Suprapubic skin (tissue), 4 donors: ENCODE results near the gene TOR3A.

Experiments
- CTCF ChIP-seq, 2 donors: fragments of 200-600 bp in 1 of 2; fragments of 450-650 bp in 1 of 2; sonication (generic) in 1 of 2; IDR thresholded peaks; one replicate each; pipeline ENCODE4 v1.5.1; 2016 to 2019; ENCODE audit warnings: antibody characterized with exemption in 2 of 2, mild to moderate bottlenecking in 1 of 2, moderate library complexity in 1 of 2
- EP300 ChIP-seq: sonication (generic); formaldehyde crosslinking; IDR thresholded peaks from one replicate; pipeline ENCODE4 v1.6.1; 2017; ENCODE audit warnings: antibody characterized with exemption
- POLR2A ChIP-seq, 2 donors: fragments of 450-650 bp; IDR thresholded peaks; one replicate each; pipeline ENCODE4 v1.6.1; 2017; ENCODE audit warnings: antibody characterized with exemption in 2 of 2, mild to moderate bottlenecking in 2 of 2, moderate library complexity in 2 of 2
- POLR2AphosphoS5 ChIP-seq, 3 donors: sonication (generic); formaldehyde crosslinking; IDR thresholded peaks; one replicate each; pipeline ENCODE4 v1.6.1; 2017; ENCODE audit warnings: antibody characterized with exemption in 3 of 3

- TF ChIP-seq POLR2AphosphoS5 (IDR thresholded peaks at IDR 0.05): no peak
- TF ChIP-seq POLR2A (IDR thresholded peaks at IDR 0.05): no peak
- no peak for TF ChIP-seq CTCF (IDR thresholded peaks at IDR 0.05)
- no peak for TF ChIP-seq EP300
These were observed 39.8 kb upstream of the TOR3A start for GRCh38 chr1:179042087-179042486.
